ENCODE results near the gene PCCA. TPM values are rescaled to one million over a fixed set of nuclear protein-coding genes. Genes with fewer than 3 reads are reported as not detected.

PCCA gene
- polyA plus RNA-seq, 1 of the 3 experiments (the other 2 are of a cell fraction), result 7.3 TPM

GRCh38 chr13:100211016-100211710, 122.3 kb downstream of the PCCA start:
- 79% methylated on average over 4 of the region's 4 CpGs for WGBS (ENCODE audit: low lambda C conversion rate)
- peaks cover 0 to 25% of the 10 kb centered on the region in 2 experiments; a peak in 2 of 4 replicates for H3K4me1 ChIP-seq (ENCODE audit: control insufficient read depth in 1 of 2, insufficient read depth in 2 of 2, low read depth in 1 of 2, low read length in 1 of 2)
- H3K27ac ChIP-seq (ENCODE audit: low read depth in 2 of 2, low read length in 1 of 2), result peak overlapping the region in 1 of 2 experiments; percentile 87; a peak in 2 of 4 replicates
- H3K4me3 ChIP-seq (ENCODE audit: low read depth in 2 of 2, low read length in 1 of 2), result no peak overlapping the region
- DNase-seq, result no peak
- H3K36me3 ChIP-seq (replicated peaks in 1 of 2; ENCODE audit: control insufficient read depth in 1 of 2, insufficient read depth in 2 of 2, low read length in 1 of 2), result no peaks in the 10 kb centered on the region
- peak overlapping the region; percentile 14; the same call in 1 of the 2 replicates for H3K9ac ChIP-seq
- no peaks in the 10 kb centered on the region for H3K9me2 ChIP-seq
- ChIA-PET POLR2A (no interaction called here), CTCF (no interaction called here)
- no peak overlapping the region for H2AFZ ChIP-seq (ENCODE audit: low read depth)
- peaks cover 48% of the 10 kb centered on the region for H3F3A ChIP-seq (replicated peaks; ENCODE audit: insufficient read depth)
- H3K4me2 ChIP-seq, result peak overlapping the region; percentile 27; the same call in 1 of the 2 replicates
- H3K9me3 ChIP-seq, result no peaks in the 10 kb centered on the region
- H3K27me3 ChIP-seq (ENCODE audit: insufficient read depth), result no peaks in the 10 kb centered on the region
- TF ChIP-seq MXI1 (IDR thresholded peaks at IDR 0.05; ENCODE audit: low read depth, low read length) (no peak), TAF1 (IDR thresholded peaks at IDR 0.05; ENCODE audit: borderline replicate concordance, low read depth, low read length) (no peak), FOSL2 (IDR thresholded peaks at IDR 0.05; ENCODE audit: borderline replicate concordance, low read depth) (no peak), EP300 (IDR thresholded peaks at IDR 0.05; ENCODE audit: borderline replicate concordance in 1 of 2, low read depth in 1 of 2, low read length in 1 of 2) (no peak), NRF1 (IDR thresholded peaks at IDR 0.05; ENCODE audit: low read depth, low read length) (no peak), GABPA (IDR thresholded peaks at IDR 0.05; ENCODE audit: low read depth) (no peak), RAD21 (IDR thresholded peaks at IDR 0.05; ENCODE audit: low read length) (no peak), PBX3 (IDR thresholded peaks at IDR 0.05) (no peak), ZBTB33 (IDR thresholded peaks at IDR 0.05; ENCODE audit: borderline replicate concordance, low read depth) (no peak), RCOR1 (IDR thresholded peaks at IDR 0.05; ENCODE audit: low read length) (no peak)
- H4K20me1 ChIP-seq (ENCODE audit: insufficient read depth), result no peaks in the 10 kb centered on the region
- H3K79me2 ChIP-seq (ENCODE audit: insufficient read depth), result 0 out of 2 replicates have a peak, but pooled peaks cover 6% of the 10 kb centered on the region

- Histone ChIP-seq H3K27ac (ENCODE audit: low read depth in 2 of 2, low read length in 1 of 2) (no peak overlapping the region), H3K79me2 (ENCODE audit: insufficient read depth) (0 out of 2 replicates have a peak, but pooled peaks cover 6% of the 10 kb centered on the region), H3K9me2 (no peaks in the 10 kb centered on the region), H3K36me3 (replicated peaks in 1 of 2; ENCODE audit: control insufficient read depth in 1 of 2, insufficient read depth in 2 of 2, low read length in 1 of 2) (no peaks in the 10 kb centered on the region), H3F3A (replicated peaks; ENCODE audit: insufficient read depth) (peaks cover 48% of the 10 kb centered on the region), H2AFZ (ENCODE audit: low read depth) (no peak overlapping the region), H3K9me3 (no peaks in the 10 kb centered on the region), H3K4me1 (ENCODE audit: control insufficient read depth in 1 of 2, insufficient read depth in 2 of 2, low read depth in 1 of 2, low read length in 1 of 2) (peaks cover 0 to 25% of the 10 kb centered on the region in 2 experiments; a peak in 2 of 4 replicates), H3K4me2 (no peak overlapping the region), H4K20me1 (ENCODE audit: insufficient read depth) (no peaks in the 10 kb centered on the region), H3K27me3 (ENCODE audit: insufficient read depth) (no peaks in the 10 kb centered on the region), H3K9ac (no peak overlapping the region), H3K4me3 (ENCODE audit: low read depth in 2 of 2, low read length in 1 of 2) (no peak overlapping the region)
- DNase-seq, result no peak
- POLR2A ChIA-PET, result no interaction called here
- no peak for TF ChIP-seq POLR2AphosphoS5 (IDR thresholded peaks at IDR 0.05; ENCODE audit: low read depth, low read length)
- no peak for TF ChIP-seq RCOR1 (IDR thresholded peaks at IDR 0.05; ENCODE audit: low read length)
- TF ChIP-seq EZH2phosphoT487 (IDR thresholded peaks at IDR 0.05; ENCODE audit: borderline replicate concordance, low read depth), result no peak
- TF ChIP-seq FOXM1 (IDR thresholded peaks at IDR 0.05; ENCODE audit: low read depth), result no peak
- no peak for TF ChIP-seq IRF3 (IDR thresholded peaks at IDR 0.05; ENCODE audit: low read depth, low read length)
- WGBS (ENCODE audit: low lambda C conversion rate), result 95% methylated on average over 2 of the region's 2 CpGs
- CTCF ChIA-PET, result no interaction called here
These were observed 124.1 kb downstream of the PCCA start for GRCh38 chr13:100212904-100213553.
